Measurements from ENCODE around the gene SNAPC4.

SNAPC4 gene

GRCh38 chr9:136392538-136393449, 7.2 kb downstream of the SNAPC4 start:
- no peak for DNase-seq (ENCODE audit: low read depth)

GRCh38 chr9:136391737-136392537, 8.0 kb downstream of the SNAPC4 start:
- no peak for DNase-seq (ENCODE audit: low read depth)

GRCh38 chr9:136389396-136389795, 10.6 kb downstream of the SNAPC4 start:
- DNase-seq (ENCODE audit: low read depth): no peak

GRCh38 chr9:136387217-136387616, 12.8 kb downstream of the SNAPC4 start:
- no peak for DNase-seq (ENCODE audit: low read depth)

- DNase-seq (ENCODE audit: low read depth): no peak
Measured at GRCh38 chr9:136386018-136386417, 14.0 kb downstream of the SNAPC4 start.

GRCh38 chr9:136385015-136385414, 15.0 kb downstream of the SNAPC4 start:
- DNase-seq (ENCODE audit: low read depth): no peak

- no peak for DNase-seq (ENCODE audit: low read depth)
Measured at GRCh38 chr9:136383436-136383835, 16.5 kb downstream of the SNAPC4 start.

- no peak for DNase-seq (ENCODE audit: low read depth)
Measured at GRCh38 chr9:136381966-136382513, 17.9 kb downstream of the SNAPC4 start.

- DNase-seq (ENCODE audit: low read depth): no peak
Measured at GRCh38 chr9:136381311-136381710, 18.7 kb downstream of the SNAPC4 start.

- no peak for DNase-seq (ENCODE audit: low read depth)
Measured at GRCh38 chr9:136380381-136380780, 19.6 kb downstream of the SNAPC4 start.

GRCh38 chr9:136379891-136380290, 20.1 kb downstream of the SNAPC4 start:
- DNase-seq (ENCODE audit: low read depth): no peak

- DNase-seq (ENCODE audit: low read depth): no peak
Measured at GRCh38 chr9:136379401-136379800, 20.6 kb downstream of the SNAPC4 start.

GRCh38 chr9:136379003-136379287, 21.0 kb downstream of the SNAPC4 start:
- no peak for DNase-seq (ENCODE audit: low read depth)

- no peak for DNase-seq (ENCODE audit: low read depth)
Measured at GRCh38 chr9:136378170-136379002, 21.6 kb downstream of the SNAPC4 start.

GRCh38 chr9:136377341-136378169, 22.4 kb downstream of the SNAPC4 start:
- DNase-seq (ENCODE audit: low read depth): no peak

- no peak for DNase-seq (ENCODE audit: low read depth)
Measured at GRCh38 chr9:136376457-136376856, 23.5 kb downstream of the SNAPC4 start.

- no peak for DNase-seq (ENCODE audit: low read depth)
Measured at GRCh38 chr9:136375096-136375495, 24.9 kb downstream of the SNAPC4 start.

- DNase-seq (ENCODE audit: low read depth): no peak
Measured at GRCh38 chr9:136374183-136374575, 25.8 kb downstream of the SNAPC4 start.

- no peak for DNase-seq (ENCODE audit: low read depth)
Measured at GRCh38 chr9:136373300-136374182, 26.4 kb downstream of the SNAPC4 start, which contains the start of gene CARD9. Gene CARD9, minus strand, starts transcription at chr9:136373669. Its CDS starts 1,591 bp downstream, at chr9:136372078.

All from HS-5 (cell line).